Brain microvascular endothelial cell (primary cell): ENCODE measurements around the gene USO1.

Source experiments
- DNase-seq: peaks from one replicate; pipeline ENCODE4 v3.0.0-alpha.2; 2020
- H3K27ac ChIP-seq: fragments of 250-450 bp; sonication (Bioruptor Pico); 2 replicates; pipeline ENCODE4 v1.5.1; 2020; ENCODE audit warnings: mild to moderate bottlenecking, moderate library complexity
- H3K27me3 ChIP-seq: fragments of 250-450 bp; sonication (Bioruptor Pico); replicated peaks from 2 replicates; pipeline ENCODE4 v1.5.1; 2020; ENCODE audit warnings: mild to moderate bottlenecking
- H3K36me3 ChIP-seq: fragments of 250-450 bp; sonication (Bioruptor Pico); replicated peaks from 2 replicates; pipeline ENCODE4 v1.5.1; 2020; ENCODE audit warnings: mild to moderate bottlenecking
- H3K4me3 ChIP-seq: 2 replicates; pipeline ENCODE4 v1.5.1; 2011; ENCODE audit warnings: low read depth, mild to moderate bottlenecking, control low read depth, low read length, moderate library complexity
- CTCF ChIP-seq: IDR thresholded peaks from 2 replicates; pipeline ENCODE4 v1.5.1; 2011; ENCODE audit warnings: low read depth, mild to moderate bottlenecking, moderate library complexity, low read length, control low read depth, inconsistent platforms; ENCODE audit errors: missing control alignments
- in situ Hi-C: cut with HindIII; loops from 2 replicates; pipeline ENCODE4 v1.10.0; 2017; ENCODE audit warnings: low sequenced_read_pairs, low pct_ligation_motif_present

USO1 gene, protein sequence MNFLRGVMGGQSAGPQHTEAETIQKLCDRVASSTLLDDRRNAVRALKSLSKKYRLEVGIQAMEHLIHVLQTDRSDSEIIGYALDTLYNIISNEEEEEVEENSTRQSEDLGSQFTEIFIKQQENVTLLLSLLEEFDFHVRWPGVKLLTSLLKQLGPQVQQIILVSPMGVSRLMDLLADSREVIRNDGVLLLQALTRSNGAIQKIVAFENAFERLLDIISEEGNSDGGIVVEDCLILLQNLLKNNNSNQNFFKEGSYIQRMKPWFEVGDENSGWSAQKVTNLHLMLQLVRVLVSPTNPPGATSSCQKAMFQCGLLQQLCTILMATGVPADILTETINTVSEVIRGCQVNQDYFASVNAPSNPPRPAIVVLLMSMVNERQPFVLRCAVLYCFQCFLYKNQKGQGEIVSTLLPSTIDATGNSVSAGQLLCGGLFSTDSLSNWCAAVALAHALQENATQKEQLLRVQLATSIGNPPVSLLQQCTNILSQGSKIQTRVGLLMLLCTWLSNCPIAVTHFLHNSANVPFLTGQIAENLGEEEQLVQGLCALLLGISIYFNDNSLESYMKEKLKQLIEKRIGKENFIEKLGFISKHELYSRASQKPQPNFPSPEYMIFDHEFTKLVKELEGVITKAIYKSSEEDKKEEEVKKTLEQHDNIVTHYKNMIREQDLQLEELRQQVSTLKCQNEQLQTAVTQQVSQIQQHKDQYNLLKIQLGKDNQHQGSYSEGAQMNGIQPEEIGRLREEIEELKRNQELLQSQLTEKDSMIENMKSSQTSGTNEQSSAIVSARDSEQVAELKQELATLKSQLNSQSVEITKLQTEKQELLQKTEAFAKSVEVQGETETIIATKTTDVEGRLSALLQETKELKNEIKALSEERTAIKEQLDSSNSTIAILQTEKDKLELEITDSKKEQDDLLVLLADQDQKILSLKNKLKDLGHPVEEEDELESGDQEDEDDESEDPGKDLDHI

GRCh38 chr4:75724066-75724866 lies at the start of gene USO1:
TSS of gene USO1 (plus strand) at chr4:75724577. CDS start at chr4:75724820, 243 bp downstream.
- DNase-seq: peak; percentile 98
- TF ChIP-seq CTCF: peak; percentile 89
- Histone ChIP-seq H3K36me3 (no peaks in the 10 kb centered on the region), H3K4me3 (peak within 1 kb of the TSS; percentile 98), H3K27me3 (no peaks in the 10 kb centered on the region), H3K27ac (peak within 1 kb of the TSS; percentile 98)
- in situ Hi-C loops: no loop called here

DNA sequence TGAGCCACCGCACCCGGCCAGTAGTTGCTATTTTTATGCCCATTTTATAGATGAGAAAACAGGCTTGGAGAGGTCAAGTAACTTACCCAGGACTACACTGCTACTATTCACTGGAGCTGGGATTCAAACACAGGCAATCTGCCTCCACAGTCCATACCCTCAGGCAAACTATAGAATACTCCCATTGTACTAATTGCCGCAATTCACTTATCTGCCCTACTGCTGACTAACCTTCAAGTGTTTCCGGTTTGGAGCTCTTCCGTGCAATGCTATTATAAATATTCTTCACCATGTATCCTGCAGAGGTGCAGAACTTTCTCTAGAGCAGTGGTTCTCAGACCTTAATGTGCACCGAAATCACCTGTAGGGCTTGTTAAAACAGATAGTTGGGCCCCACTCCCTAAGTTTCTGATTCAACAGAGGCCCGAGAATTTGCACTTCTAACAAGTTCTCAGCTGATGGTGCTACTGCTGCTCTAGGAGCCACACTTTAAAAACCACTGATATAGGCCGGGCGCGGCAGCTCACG lies 49.3 kb upstream of the USO1 start:
- H3K36me3 ChIP-seq: no peaks in the 10 kb centered on the region

DNA sequence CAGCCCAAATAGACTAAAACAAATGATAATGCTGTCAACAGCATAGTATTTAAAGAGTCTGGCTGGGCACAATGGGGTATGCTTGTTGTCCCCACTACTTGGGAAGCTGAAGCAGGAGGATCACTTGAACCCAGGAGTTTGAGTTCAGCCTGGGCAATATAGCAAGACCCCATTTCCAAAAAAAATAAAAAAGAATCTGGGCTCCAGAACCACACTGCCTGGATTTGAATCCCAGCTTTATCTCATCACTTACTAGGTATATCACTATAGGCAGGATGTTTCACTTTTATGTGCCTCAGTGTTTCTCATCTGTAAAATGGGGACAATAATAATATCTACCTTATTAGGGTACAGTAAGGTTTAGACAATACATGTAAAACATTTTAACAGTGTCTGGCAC lies 45.9 kb upstream of the USO1 start:
- H3K27ac ChIP-seq: no peak overlapping the region
- no peak for TF ChIP-seq CTCF
- H3K36me3 ChIP-seq: no peaks in the 10 kb centered on the region
- in situ Hi-C loops: no loop called here
- no peak for DNase-seq
- H3K27me3 ChIP-seq: no peaks in the 10 kb centered on the region
- H3K4me3 ChIP-seq: no peak overlapping the region

More for the DNA sequence above, 49.3 kb upstream of the USO1 start:
- TF ChIP-seq CTCF: no peak
- in situ Hi-C loops: no loop called here
- Histone ChIP-seq H3K27me3 (no peaks in the 10 kb centered on the region), H3K27ac (no peak overlapping the region), H3K4me3 (no peak overlapping the region)
- no peak for DNase-seq

DNA sequence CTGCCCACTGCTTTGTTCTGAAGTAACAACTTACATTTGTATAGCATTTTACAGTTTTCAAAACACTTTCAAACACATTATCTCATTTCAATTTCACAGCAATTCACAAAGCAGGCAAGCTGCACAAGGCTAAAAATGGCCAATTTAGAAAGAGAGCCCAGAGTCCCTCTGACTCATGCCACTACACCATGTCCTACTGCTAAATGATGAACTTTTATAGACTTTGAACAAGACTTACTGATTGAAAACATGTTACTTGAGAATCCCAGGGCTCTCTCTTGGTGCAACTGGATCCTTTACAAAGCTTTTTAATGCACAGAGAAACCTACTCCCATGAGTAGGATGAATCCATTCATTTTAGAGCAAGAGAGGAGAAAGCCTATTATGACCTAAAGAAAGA lies 45.4 kb upstream of the USO1 start:
- H3K27me3 ChIP-seq: no peaks in the 10 kb centered on the region
- H3K4me3 ChIP-seq: no peak overlapping the region
- no peak for DNase-seq
- no peak for TF ChIP-seq CTCF
- no peak overlapping the region for H3K27ac ChIP-seq
- no peaks in the 10 kb centered on the region for H3K36me3 ChIP-seq
- in situ Hi-C loops: no loop called here

DNA sequence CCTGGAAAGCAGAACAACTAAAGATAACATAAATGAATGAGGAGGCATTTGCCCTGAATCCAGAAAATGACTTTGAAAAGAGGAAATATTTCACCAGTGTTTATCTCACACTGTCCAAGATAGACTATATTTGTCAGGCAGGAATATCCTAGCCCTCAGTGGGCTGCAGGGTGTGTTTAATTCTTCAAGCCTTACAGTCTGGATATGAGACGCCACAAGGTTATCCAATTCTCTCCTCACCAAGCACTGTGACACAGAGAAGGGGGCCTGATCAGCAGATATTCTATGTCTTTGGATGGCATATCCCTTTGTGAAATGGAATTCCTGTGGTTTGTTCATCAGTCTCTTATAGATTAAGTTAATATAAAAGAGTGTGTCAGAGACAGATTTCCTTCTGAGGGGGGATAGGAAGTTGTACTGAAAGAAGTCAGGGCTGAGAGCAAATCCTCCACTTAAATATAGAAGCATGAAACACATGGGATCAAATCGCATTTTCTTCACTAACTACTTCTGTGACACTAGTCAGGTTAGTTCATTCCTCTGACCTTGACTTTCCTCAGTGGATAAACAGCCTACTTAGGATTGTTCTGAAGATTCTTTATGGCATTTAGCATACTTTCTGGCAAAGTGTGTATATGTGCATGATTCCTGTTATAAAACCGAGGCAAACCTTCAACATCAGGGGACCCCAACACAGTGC lies 44.4 kb upstream of the USO1 start:
- no peaks in the 10 kb centered on the region for H3K27me3 ChIP-seq
- TF ChIP-seq CTCF: no peak
- no peak overlapping the region for H3K27ac ChIP-seq
- in situ Hi-C loops: no loop called here
- DNase-seq: no peak
- H3K4me3 ChIP-seq: no peak overlapping the region
- no peaks in the 10 kb centered on the region for H3K36me3 ChIP-seq
